Embryonic facial prominence (tissue), 1 donor: ENCODE results near the gene CDKAL1.

Experiments
- DNase-seq: peaks from one replicate; pipeline ENCODE4 v3.0.0-alpha.2; 2016; ENCODE audit errors: extremely low spot score

Gene CDKAL1

DNA sequence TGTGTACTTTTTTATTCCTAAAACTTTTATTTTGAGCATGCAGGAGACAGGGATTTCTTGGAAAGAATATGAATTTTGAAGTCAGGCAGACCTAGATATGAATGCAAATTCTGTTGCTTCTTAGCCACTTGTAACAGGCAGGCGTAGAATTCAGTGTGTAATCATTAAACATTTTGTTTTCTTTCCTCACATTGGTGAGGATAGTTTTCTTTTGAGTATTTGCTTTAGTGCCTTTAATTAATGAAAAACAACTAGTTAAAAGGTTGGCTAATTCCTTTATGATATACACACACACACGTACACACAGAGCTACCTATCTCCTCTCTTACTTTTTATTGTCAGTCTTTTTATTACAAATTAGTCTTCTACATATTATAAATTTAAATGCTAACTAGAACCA, 342.3 kb downstream of the CDKAL1 start:
- DNase-seq, result no peak

DNA sequence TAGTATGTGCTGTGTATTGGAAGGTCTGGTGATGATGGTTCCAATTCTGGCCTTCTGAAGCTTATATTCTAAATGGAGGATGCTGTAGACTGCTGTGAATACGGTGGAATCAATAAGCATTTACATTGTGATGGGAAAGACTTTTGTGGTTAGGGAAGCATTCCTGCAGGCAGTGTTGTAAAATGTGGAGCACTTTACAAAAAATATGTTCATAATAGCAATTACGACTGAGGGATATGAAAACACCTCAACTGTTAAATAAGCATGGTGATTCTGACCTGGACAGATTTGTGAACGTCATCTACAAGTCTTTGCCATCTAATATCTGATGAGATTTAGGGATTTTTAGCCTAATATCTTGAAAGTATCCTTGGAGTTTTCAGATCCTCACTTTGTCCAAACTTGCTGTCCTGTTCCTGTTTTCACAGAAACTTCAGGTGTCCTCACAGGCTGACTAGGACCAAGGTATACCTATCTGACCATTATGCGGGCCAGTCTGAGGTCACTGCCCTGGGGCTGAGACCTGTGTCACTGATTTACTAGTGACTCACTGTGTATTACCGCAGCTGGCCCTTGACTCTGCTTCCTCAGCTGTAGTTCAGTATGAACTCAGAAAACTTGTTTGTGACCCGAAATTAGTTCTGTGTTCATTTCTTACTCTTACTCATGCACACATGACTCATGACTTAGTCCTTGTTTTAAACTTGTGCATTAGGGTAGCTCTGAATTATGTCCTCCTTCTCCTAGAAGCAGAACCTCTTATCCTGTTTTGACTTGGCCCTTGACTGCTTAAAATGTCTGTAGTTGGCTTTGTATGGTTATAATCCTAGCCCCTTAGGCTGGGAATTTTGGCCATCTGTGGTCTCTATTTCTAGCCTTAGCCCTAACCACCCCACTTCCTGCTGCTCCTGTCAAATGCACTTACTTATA, 343.0 kb downstream of the CDKAL1 start:
- no peak for DNase-seq

DNA sequence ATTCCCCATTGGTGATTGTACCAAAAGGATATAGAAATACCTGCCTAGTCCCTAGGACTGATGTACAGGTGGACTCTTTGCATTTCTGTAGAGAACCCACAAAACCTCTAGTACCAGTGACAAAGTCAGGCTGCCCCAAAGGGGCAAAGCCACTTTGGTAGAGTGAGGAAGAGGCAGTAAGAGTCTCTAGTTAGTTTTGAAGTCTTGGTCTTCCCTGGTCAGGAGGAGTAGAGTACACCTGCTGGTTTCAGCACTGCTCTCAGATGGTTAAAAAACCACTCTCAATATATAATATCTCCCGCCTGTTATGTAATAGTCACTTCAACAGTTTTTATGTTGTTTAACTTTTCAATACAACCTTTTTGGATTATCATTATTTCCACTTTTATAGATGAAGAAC, 344.9 kb downstream of the CDKAL1 start:
- no peak for DNase-seq

DNA sequence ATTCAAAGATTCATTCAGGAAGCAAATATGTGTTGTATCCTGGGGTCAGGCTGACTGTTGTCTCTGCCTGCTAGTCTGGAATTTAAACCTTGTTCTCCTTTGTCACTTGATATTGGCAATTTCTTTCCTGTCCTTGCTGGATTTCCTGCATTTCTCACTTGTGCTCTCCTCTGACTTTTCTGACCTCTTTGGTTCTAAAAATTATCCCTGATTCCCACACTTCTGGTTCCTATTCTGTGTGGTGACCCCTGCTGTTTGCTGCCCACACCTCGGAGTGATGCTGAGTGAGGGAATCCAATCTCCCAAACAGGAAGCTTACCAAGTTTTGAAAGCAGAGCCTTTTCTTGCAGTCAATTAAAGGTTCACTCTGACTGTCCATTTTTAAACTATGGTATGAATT, 345.3 kb downstream of the CDKAL1 start:
- no peak for DNase-seq

DNA sequence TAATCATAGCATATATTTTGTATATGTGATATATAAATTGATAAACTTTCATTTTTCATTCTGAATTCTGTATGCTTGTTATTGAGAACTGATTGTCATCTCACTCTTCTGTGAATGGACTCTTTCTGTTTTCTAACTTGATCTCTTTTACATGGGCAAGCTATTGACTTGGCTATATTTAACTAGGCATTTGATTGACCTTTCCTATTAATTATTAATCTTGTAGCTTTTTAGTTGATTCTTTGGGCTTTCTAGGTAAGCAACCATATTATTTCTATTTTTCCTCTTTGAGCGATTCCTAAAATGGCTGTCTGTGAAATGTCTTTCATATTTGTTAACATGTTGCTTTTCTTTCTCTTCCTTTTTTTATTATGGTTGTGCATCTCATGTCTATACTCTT, 347.1 kb downstream of the CDKAL1 start:
- no peak for DNase-seq

DNA sequence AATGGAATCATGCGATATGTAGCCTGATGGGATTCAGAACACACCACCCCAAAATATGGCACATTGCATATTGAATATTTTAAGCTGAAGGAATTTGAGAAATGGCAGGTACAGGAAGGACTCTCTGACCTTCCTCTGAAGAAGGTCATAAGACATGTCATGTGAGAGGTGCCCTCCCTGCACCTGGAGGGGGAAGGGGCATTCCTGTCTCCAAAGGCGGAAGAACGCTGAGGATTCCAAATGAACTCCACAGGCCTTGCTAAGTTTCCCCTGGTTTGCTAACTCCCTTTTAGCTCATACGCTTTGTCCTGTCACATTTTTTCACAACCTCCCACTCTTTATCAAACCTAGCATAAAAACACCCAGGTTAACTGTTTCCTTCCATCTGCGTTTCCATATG, 347.8 kb downstream of the CDKAL1 start:
- no peak for DNase-seq

DNA sequence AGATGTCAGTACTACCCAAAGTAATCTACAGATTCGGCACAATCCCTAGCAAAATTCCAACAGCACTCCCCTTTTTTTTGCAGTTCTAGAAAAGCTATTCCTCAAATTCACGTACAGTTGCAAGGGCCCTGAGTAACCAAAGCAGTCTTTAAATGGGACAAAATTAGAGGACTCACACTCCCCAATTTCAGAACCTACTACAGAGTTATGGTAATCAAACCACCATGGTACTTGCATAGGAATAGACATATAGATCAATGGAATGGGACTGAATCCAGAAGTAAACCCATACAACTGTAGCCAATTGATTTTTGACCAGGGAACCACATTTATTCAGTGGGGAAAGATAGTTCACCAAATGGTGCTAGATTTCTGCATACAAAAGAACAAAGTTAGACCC, 350.8 kb downstream of the CDKAL1 start:
- no peak for DNase-seq

DNA sequence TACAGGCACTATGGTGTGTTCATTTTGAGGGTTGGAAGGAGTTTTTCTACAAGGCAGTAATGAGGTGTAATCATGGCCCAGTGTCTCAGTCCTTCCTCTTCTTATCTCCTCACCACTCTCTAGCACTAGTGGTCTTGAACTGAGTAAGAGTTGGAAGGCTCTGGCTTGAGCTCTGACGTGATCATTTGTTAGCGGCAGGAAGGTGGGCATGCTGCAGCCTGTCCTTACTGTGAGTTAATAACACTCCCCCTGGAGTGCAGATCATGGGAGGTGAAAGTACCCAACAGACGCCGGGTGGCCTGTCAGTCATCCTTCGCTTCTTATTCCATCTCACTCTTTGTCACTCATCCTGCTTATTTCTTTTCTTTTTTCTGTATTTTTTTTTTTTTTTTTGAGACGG, 356.9 kb downstream of the CDKAL1 start:
- no peak for DNase-seq

DNA sequence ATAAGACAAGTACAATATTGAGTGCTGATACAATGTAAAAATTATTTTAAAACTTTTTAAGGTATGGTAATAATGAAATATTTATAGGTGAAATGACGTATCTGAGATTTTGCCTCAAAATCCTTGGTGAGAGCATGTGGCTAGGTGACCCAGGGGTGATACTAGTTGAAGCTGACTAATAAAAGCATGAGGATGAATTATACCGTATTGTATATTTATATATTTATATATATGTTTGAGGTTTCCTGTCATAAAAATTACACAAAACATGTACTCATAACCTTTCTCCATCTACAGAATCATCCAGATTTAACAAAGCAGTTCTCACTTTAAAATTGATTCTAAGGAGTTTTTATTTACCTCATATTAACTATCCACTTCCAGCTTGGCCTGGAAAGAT, 358.1 kb downstream of the CDKAL1 start:
- DNase-seq, result no peak

DNA sequence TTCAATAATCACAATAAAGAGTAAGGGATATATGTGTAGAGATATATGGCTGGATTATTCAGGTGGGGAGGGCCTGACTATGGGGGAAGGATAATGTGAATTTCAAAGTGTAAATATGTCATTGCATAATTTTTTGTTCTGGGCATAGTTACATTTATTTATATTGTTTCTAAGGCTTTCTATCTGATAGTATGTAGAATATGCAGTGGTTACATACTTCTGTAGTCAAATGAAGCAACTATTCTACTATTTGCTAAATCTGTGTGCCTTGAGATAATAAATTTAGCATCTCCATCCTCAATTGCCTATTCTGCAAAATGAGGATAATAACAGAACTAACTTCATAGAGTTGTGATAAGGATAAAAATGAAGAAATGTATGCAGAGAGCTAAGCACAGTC, 359.2 kb downstream of the CDKAL1 start:
- no peak for DNase-seq

DNA sequence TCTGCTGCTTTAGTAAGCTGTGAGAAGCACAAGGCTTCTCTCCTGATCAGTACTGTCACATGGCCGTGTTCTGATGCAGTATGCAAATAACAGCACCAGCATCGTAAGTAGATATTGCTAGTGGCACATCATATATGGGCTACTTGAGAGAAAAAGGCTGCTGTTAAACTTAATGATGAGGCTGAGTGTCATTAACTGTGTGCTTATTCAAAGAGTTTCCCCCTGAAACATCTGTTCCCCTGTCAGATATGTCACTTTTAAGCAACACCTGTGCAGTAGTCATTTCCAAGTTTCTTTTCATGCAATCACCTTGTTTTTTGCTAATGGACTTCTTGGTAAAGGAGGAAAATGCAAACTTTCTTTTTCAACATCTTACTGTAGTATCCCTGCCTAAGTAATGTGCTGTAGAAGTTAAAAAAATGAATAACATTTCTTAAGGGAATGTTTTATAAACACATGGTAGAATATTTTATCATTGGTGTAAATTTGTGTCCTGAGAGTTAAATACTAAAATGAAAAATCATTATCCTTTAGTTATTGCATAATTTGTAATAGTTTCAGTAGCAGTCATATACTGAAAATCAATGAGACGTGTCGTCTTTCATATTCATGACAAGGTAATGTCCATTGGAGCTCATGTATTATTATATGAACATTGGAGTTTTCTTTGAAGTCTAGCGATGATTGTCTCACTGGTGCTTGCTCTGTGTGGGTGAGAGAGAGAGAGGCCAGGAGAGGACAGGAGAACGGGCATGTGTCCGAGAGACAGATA, 366.3 kb downstream of the CDKAL1 start:
- DNase-seq, result no peak

DNA sequence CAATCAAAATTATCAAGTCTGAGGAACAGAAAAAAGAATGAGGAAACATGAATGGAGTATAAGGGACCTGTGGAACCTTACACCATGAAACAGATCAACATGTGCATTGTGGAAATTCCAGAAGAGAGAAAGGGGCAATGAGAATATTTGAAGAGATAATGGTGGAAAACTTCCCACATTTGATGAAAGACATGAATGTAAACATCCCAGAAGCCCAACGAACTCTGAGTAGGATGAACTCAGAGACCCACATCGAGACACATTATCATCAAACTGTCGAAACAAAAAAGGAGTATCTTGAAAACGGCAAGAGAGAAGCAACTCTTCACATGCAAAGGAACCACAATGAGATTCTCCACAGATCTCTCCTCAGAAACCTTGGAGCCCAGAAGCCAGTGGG, 371.1 kb downstream of the CDKAL1 start:
- no peak for DNase-seq

DNA sequence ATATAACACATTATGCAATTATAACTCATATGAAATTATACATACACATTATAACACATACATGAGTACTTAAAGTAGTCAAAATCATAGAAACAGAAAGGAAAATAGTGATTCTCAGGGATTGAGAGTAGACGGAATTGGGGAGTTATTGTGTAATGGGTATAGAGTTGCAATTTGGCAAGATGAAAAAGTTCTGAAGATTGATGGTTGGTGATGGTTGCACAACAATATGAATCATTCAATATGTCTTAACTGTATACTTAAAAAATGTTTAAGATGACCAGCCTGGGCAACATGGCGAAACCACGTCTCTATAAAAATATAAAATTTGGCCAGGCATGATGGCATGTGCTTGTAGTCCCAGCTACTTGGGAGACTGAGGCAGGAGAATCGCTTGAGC, 372.7 kb downstream of the CDKAL1 start:
- DNase-seq, result no peak

DNA sequence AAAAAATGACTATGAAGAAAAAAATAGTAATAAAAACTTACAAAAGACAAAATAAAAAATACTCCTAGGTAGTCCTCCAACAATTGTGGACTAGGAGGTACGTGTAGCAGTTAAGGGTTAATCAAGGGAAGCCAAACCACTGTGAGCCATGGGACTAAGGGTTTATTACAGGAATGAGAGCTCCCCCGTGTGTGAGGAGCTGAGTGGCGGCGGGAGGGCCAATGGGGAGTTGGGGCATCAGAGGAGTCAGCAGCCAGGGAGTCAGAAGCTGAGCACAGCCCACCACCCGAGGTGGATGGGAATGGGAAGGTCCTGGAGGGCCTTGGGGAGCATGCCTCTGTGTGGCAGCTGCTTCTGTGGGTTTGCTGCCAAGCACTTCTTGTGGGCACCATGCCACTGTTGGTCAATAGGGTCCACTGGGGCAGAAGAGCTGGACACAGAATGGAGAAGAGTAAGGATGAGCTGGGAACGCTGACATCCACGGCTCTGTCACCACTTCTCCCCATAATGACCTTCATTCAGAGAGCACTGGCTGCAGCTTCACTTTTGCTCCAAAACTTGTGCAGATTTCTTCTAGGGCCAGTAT, 373.3 kb downstream of the CDKAL1 start:
- DNase-seq, result no peak

DNA sequence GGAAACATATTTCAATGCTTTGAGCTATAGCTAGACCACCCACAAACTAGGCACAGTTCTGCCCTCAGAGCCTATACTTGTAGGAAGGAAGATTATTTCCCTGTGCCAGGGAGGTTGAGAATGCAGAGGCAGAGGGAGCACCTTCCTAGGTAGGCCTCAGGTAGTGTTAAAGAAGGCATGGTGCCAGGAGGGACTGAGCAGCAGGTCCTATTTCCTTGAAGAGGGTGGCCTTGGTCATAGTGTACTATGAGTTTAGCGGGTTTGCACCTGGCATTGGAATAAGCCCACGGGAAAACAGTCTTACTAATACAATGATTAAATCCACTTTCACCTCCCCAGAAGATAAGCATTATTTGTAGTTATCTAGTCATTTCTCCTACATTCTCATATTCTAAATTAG, 375.4 kb downstream of the CDKAL1 start:
- DNase-seq, result no peak

DNA sequence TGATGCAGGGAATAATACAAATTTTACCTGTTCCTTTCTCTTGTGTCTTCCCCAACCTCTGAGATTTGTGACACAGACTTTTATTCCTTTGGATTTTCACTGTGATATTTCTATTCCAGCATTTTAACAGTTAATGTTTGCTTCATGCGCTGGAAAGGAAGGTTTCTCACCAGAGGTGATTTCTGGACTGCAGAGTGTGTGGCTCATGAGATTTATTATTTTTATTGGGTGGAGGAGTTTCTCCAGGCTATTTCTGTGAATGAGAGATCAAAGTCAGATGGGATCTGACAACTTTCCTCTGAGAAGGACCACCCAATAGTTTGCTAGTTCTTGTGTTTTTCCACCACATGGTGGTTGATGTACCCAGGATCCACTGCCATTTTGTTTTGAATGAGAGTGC, 377.5 kb downstream of the CDKAL1 start:
- DNase-seq, result no peak

DNA sequence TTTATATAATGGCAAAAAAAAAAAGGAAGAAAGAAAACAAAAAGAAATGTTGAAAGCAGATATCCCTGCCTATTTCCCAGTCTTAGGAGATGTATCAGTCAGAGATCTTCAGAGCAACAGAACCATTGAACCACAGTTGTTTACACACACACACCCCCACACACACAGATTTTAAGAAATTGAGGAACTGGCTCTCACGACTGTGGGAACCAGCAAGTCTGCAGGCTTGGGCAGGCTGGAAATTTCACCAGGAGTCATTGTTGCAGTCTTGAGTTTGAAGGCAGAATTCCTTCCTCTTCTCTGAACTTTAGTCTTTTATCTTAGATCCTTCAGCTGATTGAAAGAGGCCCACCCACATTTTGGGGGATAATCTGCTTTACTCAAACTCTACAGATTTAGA, 380.9 kb downstream of the CDKAL1 start:
- DNase-seq, result no peak

DNA sequence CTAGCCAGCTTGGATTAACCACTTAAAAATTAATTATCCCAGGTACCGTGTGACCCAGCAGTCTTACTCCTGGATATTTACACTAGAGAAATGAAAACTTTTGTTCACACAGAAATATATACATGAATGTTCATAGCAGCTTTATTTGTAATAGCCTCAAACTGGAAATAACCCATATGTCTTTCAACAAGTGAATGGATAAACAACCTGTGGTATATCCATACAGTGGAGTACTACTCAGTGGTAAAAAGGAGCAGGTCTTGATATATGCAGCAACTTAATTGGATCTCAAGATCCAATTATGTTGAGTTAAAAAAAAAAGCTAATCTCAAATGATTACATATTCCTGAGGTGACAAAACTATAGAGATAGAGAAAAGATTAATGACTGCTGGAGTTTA, 381.4 kb downstream of the CDKAL1 start:
- DNase-seq, result no peak

DNA sequence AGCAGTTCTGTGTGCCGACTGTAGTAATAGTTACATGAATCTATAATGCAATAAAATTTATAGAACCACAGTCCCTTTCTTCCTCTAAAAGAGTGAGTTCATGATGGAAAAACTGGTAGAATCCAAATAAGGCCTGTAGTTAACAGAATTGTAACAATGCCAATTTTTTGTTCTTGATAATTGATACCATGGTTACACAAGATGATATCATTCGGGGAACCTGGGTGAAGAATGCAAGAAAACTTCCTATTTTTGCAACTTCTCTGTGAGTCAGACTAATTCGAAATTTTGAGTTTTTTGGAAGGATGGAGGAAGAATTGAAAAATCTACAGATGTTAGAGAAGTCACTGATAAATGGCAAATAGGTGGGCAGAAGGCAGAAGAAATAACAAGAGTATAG, 381.8 kb downstream of the CDKAL1 start:
- no peak for DNase-seq

DNA sequence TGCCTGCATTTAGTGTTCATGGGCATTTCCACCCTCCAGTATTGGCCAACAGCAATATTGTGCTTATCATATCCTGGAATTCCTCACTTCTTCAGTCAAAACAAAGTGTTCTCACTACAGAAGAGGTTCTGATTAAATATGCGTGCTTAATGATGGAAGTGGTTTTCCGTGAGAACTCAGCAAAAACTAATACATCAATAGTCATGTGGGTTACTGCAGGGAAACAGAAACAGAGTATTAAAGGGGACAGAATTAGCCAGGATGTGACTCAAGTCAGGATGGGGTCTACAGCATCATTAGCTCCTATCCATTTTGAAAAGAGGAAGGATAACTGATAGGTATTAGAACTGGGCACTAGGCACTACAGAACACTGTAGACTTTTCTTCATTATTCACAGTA, 384.6 kb downstream of the CDKAL1 start:
- DNase-seq, result no peak

DNA sequence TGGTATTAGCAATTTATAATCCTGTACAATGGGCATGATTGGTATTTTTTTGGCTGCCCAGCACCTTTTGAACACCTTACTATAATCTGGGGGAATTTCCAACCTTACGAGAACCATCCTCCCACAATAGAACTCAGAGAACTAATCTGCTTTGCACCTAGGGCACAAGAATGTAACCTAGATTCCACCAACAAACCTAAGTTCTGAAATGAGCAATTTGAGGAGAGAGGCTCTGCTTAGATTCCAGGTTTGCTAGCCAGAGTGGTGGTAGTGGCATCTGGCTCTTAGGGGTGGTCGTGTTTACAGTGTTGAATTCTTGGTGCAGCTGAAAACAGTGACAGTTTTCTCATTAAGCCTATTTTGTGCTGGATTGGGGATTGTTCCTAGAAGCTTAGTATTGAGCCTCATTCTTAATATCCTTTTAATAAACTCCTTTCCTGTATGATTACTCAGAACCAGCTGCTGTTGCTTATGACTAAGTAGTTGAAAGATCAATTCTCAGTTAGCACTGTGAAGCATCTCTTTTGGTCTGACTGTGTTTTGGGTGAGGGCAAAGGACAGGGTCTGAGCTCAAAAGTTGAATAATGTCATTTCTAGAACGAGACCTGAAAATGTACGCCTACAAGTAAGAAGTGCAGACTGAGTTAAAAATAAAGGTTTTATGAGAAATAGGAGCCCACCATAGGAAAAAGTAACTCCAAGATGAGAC, 385.6 kb downstream of the CDKAL1 start:
- no peak for DNase-seq

DNA sequence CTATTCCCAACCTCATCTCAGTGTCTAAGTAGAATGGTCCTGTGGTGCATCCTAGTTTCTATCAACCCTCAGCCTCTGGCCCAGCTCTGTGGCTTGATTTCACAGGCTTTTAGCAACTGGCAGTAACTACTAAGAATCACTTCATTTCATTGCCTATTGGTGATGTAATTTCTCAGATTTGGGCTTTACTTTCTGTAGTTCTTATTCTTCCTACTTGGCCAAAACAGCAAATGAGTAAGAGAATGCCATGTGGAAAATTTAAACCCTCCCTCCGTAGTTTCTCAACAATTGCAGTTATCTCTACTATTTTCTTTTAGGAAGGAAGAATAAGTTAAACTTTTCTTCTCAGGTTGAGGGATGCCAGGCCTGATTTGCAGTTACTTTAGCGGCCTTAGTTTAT, 387.3 kb downstream of the CDKAL1 start:
- no peak for DNase-seq
